ENCODE data around the gene CXCL12. TPM values are rescaled to one million over a fixed set of nuclear protein-coding genes. Genes with fewer than 3 reads are reported as not detected.

CXCL12 gene
- total RNA-seq, 2 donors from 2014 or later: 0.88 TPM; not detected in 1

- Mint-ChIP-seq H3K27ac (no peak overlapping the region), H3K9me3 (no peaks in the 10 kb centered on the region), H3K36me3 (no peaks in the 10 kb centered on the region)
- DNase-seq (ENCODE audit: low spot score in 2 of 2) (no peak), ATAC-seq (no peak)
These were observed 5.0 kb downstream of the CXCL12 start for GRCh38 chr10:44379907-44380306.

GRCh38 chr10:44378626-44379025 lies 6.3 kb downstream of the CXCL12 start:
- no peak overlapping the region for H3K27ac Mint-ChIP-seq
- H3K36me3 Mint-ChIP-seq: no peaks in the 10 kb centered on the region
- H3K9me3 Mint-ChIP-seq: no peaks in the 10 kb centered on the region
- DNase-seq (ENCODE audit: low spot score in 2 of 2) (no peak), ATAC-seq (no peak)

- ATAC-seq (no peak), DNase-seq (ENCODE audit: low spot score in 2 of 2) (no peak)
- Mint-ChIP-seq H3K36me3 (no peaks in the 10 kb centered on the region), H3K27ac (no peak overlapping the region), H3K9me3 (no peaks in the 10 kb centered on the region)
These were observed 7.1 kb downstream of the CXCL12 start for GRCh38 chr10:44377651-44378310.

- H3K9me3 Mint-ChIP-seq: no peaks in the 10 kb centered on the region
- no peaks in the 10 kb centered on the region for H3K36me3 Mint-ChIP-seq
- no peak overlapping the region for H3K27ac Mint-ChIP-seq
- ATAC-seq (no peak), DNase-seq (ENCODE audit: low spot score in 2 of 2) (no peak)
These were observed 8.3 kb downstream of the CXCL12 start for GRCh38 chr10:44376472-44377099.

GRCh38 chr10:44374155-44374554 lies 10.7 kb downstream of the CXCL12 start:
- Mint-ChIP-seq H3K9me3 (no peaks in the 10 kb centered on the region), H3K27ac (no peak overlapping the region), H3K36me3 (no peaks in the 10 kb centered on the region)
- DNase-seq (ENCODE audit: low spot score in 2 of 2) (no peak), ATAC-seq (no peak)

GRCh38 chr10:44373341-44373995 lies 11.4 kb downstream of the CXCL12 start:
- ATAC-seq: no peak
- Mint-ChIP-seq H3K36me3 (no peaks in the 10 kb centered on the region), H3K27ac (no peak overlapping the region), H3K9me3 (no peaks in the 10 kb centered on the region)
- DNase-seq (ENCODE audit: low spot score in 2 of 2): no peak

- DNase-seq (ENCODE audit: low spot score in 2 of 2) (no peak), ATAC-seq (no peak)
- H3K27ac Mint-ChIP-seq: no peak overlapping the region
- no peaks in the 10 kb centered on the region for H3K36me3 Mint-ChIP-seq
- no peaks in the 10 kb centered on the region for H3K9me3 Mint-ChIP-seq
These were observed 12.7 kb downstream of the CXCL12 start for GRCh38 chr10:44372181-44372580.

- no peak overlapping the region for H3K27ac Mint-ChIP-seq
- no peak for ATAC-seq
- no peak for DNase-seq (ENCODE audit: low spot score in 2 of 2)
- H3K36me3 Mint-ChIP-seq: no peaks in the 10 kb centered on the region
- H3K9me3 Mint-ChIP-seq: no peaks in the 10 kb centered on the region
These were observed 14.1 kb downstream of the CXCL12 start for GRCh38 chr10:44370731-44371248.

GRCh38 chr10:44369854-44370253 lies 15.0 kb downstream of the CXCL12 start:
- Mint-ChIP-seq H3K27ac (no peak overlapping the region), H3K9me3 (no peaks in the 10 kb centered on the region), H3K36me3 (no peaks in the 10 kb centered on the region)
- DNase-seq (ENCODE audit: low spot score in 2 of 2) (no peak), ATAC-seq (no peak)

- Mint-ChIP-seq H3K27ac (no peak overlapping the region), H3K9me3 (no peaks in the 10 kb centered on the region), H3K36me3 (no peaks in the 10 kb centered on the region)
- ATAC-seq: no peak
- no peak for DNase-seq (ENCODE audit: low spot score in 2 of 2)
These were observed 15.6 kb downstream of the CXCL12 start for GRCh38 chr10:44369296-44369695.

GRCh38 chr10:44368637-44369036 lies 16.3 kb downstream of the CXCL12 start:
- DNase-seq (ENCODE audit: low spot score in 2 of 2): no peak
- no peaks in the 10 kb centered on the region for H3K36me3 Mint-ChIP-seq
- H3K27ac Mint-ChIP-seq: peak overlapping the region in 1 of 2 donors; percentile 22
- no peak for ATAC-seq
- no peaks in the 10 kb centered on the region for H3K9me3 Mint-ChIP-seq

GRCh38 chr10:44366941-44367630 lies 17.8 kb downstream of the CXCL12 start:
- Mint-ChIP-seq H3K9me3 (no peaks in the 10 kb centered on the region), H3K36me3 (no peaks in the 10 kb centered on the region), H3K27ac (no peak overlapping the region)
- no peak for DNase-seq (ENCODE audit: low spot score in 2 of 2)
- no peak for ATAC-seq

- H3K9me3 Mint-ChIP-seq: no peaks in the 10 kb centered on the region
- H3K27ac Mint-ChIP-seq: no peak overlapping the region
- no peaks in the 10 kb centered on the region for H3K36me3 Mint-ChIP-seq
These were observed 20.3 kb downstream of the CXCL12 start for GRCh38 chr10:44364566-44364965.

GRCh38 chr10:44363716-44364115 lies 21.2 kb downstream of the CXCL12 start:
- Mint-ChIP-seq H3K9me3 (no peaks in the 10 kb centered on the region), H3K36me3 (no peaks in the 10 kb centered on the region), H3K27ac (no peak overlapping the region)
- ATAC-seq (no peak), DNase-seq (ENCODE audit: low spot score in 2 of 2) (no peak)

More at GRCh38 chr10:44364566-44364965, 20.3 kb downstream of the CXCL12 start:
- DNase-seq (ENCODE audit: low spot score in 2 of 2) (no peak), ATAC-seq (no peak)

- H3K27ac Mint-ChIP-seq: no peak overlapping the region
- DNase-seq (ENCODE audit: low spot score in 2 of 2) (no peak), ATAC-seq (no peak)
- no peaks in the 10 kb centered on the region for H3K36me3 Mint-ChIP-seq
- no peaks in the 10 kb centered on the region for H3K9me3 Mint-ChIP-seq
These were observed 21.8 kb downstream of the CXCL12 start for GRCh38 chr10:44362866-44363711.

- H3K9me3 Mint-ChIP-seq: no peaks in the 10 kb centered on the region
- DNase-seq (ENCODE audit: low spot score in 2 of 2): no peak
- H3K36me3 Mint-ChIP-seq: no peaks in the 10 kb centered on the region
- ATAC-seq: no peak
- no peak overlapping the region for H3K27ac Mint-ChIP-seq
These were observed 23.8 kb downstream of the CXCL12 start for GRCh38 chr10:44361109-44361508.

Measured in activated naive CD4-positive, alpha-beta T cell treated with anti-CD3 and anti-CD28 coated beads, Interleukin-2, amount 50 U/mL, for 72 hours (primary cell).